ENCODE results near the gene SEMA5A.

SEMA5A gene

DNA sequence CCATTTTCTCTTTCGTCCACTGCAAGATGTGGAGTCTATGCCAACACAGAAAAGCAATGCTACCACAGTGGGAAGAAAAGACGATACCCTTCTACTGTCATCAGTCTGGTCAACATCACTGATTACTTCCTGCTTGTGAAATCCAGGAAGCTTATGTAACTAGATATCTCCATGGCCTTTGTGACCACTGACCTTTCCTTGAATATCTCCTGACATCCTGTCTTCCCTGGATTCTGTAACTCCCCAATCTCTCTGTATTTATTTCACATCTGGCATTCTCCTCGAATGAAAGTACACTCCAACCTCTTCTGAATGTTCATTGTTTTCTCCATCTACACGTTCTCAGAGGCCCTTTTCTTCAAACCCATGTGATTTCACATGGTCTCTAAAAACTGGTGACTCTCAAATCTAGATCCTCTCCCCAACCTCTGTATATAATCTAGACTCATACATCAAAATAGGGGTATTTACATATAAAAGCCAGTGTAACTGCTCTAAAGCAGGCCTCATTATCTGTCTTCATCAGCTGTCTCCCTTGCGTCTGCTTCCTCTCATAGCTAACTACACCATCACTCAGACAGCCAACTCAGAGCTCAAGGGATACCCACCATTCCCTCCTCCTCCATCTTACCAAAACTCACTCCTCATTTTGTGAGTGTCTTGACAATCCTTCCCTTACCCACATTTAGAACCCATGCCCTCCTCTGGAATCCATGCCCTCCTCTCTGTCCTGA is 156.8 kb downstream of the SEMA5A start:
- no peaks in the 10 kb centered on the region for H3K27me3 ChIP-seq (ENCODE audit: control insufficient read depth, insufficient read depth, low read length)
- H3K4me3 ChIP-seq (ENCODE audit: low read length) = no peak overlapping the region
- H3K4me1 ChIP-seq (ENCODE audit: control insufficient read depth, insufficient read depth, low read length) = no peaks in the 10 kb centered on the region
- H3K9ac ChIP-seq (ENCODE audit: low read length) = no peak overlapping the region
- H3K27ac ChIP-seq (ENCODE audit: low read depth, low read length) = no peak overlapping the region
- H3K36me3 ChIP-seq (ENCODE audit: control insufficient read depth, insufficient read depth, low read length) = no peaks in the 10 kb centered on the region

DNA sequence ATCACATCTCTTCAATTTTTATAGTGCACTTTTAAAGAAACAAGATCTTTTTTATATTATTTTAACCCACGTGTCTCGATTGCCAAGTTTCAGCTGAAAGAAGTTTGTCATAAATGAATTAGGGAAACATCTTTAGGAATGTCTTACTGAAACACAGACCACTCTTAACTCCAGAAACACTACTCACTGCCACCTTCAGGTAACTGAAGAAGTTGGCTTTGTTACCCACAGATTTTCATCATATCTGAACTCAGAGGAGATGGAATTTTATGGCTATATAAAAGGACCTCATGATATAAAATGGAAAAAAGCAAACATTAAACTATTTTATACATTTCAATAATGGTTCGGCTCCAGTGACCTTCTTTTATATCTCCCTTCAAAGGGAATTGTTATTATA is 158.0 kb downstream of the SEMA5A start:
- Histone ChIP-seq H3K27me3 (ENCODE audit: control insufficient read depth, insufficient read depth, low read length) (no peaks in the 10 kb centered on the region), H3K4me1 (ENCODE audit: control insufficient read depth, insufficient read depth, low read length) (no peaks in the 10 kb centered on the region), H3K4me3 (ENCODE audit: low read length) (no peak overlapping the region), H3K36me3 (ENCODE audit: control insufficient read depth, insufficient read depth, low read length) (no peaks in the 10 kb centered on the region), H3K27ac (ENCODE audit: low read depth, low read length) (no peak overlapping the region), H3K9ac (ENCODE audit: low read length) (no peak overlapping the region)

DNA sequence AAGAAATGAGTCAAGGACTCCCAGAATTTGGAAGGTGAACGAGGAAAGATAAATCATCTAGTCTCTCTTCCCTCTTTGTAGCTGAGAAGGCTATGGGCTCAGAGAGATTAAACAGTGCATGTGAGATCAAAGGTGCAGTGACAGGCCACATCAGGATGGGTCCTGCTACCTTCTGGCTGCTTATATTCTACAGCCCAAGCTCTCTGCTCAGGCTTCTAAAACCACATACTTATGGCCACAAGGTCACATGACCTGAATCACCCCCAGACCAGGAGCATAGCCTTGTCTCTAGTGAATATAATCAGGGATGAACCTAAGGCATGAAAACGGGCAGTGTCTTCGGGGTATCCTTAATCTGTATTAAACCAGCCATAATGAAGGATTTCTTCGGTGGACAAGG is 158.9 kb downstream of the SEMA5A start:
- Histone ChIP-seq H3K4me1 (ENCODE audit: control insufficient read depth, insufficient read depth, low read length) (no peaks in the 10 kb centered on the region), H3K36me3 (ENCODE audit: control insufficient read depth, insufficient read depth, low read length) (no peaks in the 10 kb centered on the region), H3K27me3 (ENCODE audit: control insufficient read depth, insufficient read depth, low read length) (no peaks in the 10 kb centered on the region), H3K27ac (ENCODE audit: low read depth, low read length) (no peak overlapping the region), H3K4me3 (ENCODE audit: low read length) (no peak overlapping the region), H3K9ac (ENCODE audit: low read length) (no peak overlapping the region)

DNA sequence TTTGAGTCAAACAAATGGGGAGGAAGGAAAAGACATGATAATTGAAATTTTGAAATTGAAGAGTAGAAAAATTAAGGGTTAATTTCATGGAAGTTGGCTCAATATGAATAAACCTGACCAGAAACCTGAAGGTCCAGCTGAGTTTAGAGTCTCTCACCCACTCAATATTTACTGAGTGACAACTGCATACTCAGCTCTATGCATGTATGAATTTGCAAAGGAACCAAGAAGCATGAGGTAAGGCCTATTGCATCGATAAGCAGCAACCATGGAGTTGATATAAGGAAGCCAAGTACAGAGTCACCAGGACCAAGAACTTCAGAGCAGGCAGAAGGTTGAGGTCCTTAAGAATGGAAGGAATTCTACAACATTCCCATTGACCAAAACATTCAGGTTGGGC is 163.4 kb downstream of the SEMA5A start:
- no peak overlapping the region for H3K4me3 ChIP-seq (ENCODE audit: low read length)
- no peaks in the 10 kb centered on the region for H3K27me3 ChIP-seq (ENCODE audit: control insufficient read depth, insufficient read depth, low read length)
- no peaks in the 10 kb centered on the region for H3K36me3 ChIP-seq (ENCODE audit: control insufficient read depth, insufficient read depth, low read length)
- no peak overlapping the region for H3K27ac ChIP-seq (ENCODE audit: low read depth, low read length)
- H3K9ac ChIP-seq (ENCODE audit: low read length) = no peak overlapping the region
- no peaks in the 10 kb centered on the region for H3K4me1 ChIP-seq (ENCODE audit: control insufficient read depth, insufficient read depth, low read length)

DNA sequence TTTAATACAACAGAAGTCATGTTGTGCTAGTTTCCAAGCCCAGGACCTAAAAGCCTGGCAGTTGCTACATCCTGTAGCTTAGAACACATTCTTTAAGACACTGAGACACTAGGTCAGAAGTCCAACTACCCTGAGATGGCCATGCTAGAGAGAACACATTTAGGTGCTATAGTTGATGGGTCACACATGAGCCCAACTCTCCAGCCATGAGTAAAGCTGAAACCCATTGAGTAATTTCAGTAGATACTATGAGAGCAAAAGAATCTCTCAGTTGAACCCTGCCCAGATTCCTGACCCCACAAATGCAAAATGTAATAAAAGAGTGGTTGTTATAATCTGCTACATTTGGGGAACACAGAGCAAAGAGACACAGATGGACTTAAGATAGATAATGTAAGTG is 164.4 kb downstream of the SEMA5A start:
- Histone ChIP-seq H3K27ac (ENCODE audit: low read depth, low read length) (no peak overlapping the region), H3K27me3 (ENCODE audit: control insufficient read depth, insufficient read depth, low read length) (no peaks in the 10 kb centered on the region), H3K36me3 (ENCODE audit: control insufficient read depth, insufficient read depth, low read length) (no peaks in the 10 kb centered on the region), H3K4me3 (ENCODE audit: low read length) (no peak overlapping the region), H3K9ac (ENCODE audit: low read length) (no peak overlapping the region), H3K4me1 (ENCODE audit: control insufficient read depth, insufficient read depth, low read length) (no peaks in the 10 kb centered on the region)

DNA sequence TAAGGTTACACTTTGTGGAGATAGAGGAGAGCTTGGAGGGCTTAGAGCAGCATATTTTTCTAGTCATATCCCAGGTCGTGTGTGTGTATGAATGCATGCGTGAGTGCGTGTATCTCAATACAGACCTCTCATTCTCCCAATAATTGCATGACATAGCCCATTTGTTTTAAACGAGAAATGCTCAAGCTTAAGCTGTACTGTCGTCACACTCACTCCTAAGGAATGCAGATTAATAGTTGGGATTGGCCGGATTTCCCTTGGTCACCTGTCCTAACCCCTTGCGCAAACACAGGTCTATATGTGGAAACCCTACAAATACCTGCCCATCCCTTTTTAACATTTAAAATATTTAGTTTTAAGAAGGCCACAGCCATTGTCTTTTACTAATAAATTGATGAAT is 165.8 kb downstream of the SEMA5A start:
- no peak overlapping the region for H3K27ac ChIP-seq (ENCODE audit: low read depth, low read length)
- no peaks in the 10 kb centered on the region for H3K27me3 ChIP-seq (ENCODE audit: control insufficient read depth, insufficient read depth, low read length)
- H3K4me1 ChIP-seq (ENCODE audit: control insufficient read depth, insufficient read depth, low read length) = no peaks in the 10 kb centered on the region
- no peak overlapping the region for H3K4me3 ChIP-seq (ENCODE audit: low read length)
- H3K36me3 ChIP-seq (ENCODE audit: control insufficient read depth, insufficient read depth, low read length) = no peaks in the 10 kb centered on the region
- no peak overlapping the region for H3K9ac ChIP-seq (ENCODE audit: low read length)

DNA sequence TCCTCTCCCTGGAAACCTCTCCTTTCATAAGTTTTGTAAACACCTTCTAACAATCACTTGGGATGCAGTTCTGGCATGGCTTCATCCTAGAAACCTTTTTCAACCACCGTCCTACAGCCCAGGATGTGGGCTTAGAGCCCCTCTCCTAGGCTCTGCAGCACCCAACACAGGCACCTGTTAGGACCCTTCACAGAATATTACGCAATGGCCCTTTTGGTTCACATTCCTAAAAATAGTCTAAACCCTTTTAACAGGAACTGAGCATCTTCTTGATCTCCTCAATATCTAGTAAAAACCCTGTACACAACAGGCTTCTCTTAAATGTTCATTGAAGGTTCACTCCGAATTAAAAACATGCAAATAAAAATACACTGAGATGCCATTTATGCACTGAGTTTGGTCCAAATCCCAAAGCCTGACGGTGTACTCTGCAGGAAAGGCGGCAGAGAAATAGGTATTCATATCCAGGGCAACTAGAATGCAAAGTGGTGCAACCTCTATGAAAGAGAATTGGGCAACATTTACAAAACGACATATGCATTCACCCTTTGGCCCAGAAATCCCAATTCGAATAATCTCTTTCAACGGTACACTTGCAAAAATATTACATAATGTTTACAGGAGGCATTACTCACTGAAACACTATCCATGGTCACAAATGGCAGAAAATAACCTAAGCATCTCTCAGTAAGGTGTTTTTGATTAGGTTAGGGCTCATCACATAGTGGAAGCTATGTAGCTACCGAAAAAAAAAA is 169.3 kb downstream of the SEMA5A start:
- H3K27me3 ChIP-seq (ENCODE audit: control insufficient read depth, insufficient read depth, low read length) = no peaks in the 10 kb centered on the region
- H3K27ac ChIP-seq (ENCODE audit: low read depth, low read length) = no peak overlapping the region
- H3K4me1 ChIP-seq (ENCODE audit: control insufficient read depth, insufficient read depth, low read length) = no peaks in the 10 kb centered on the region
- H3K4me3 ChIP-seq (ENCODE audit: low read length) = no peak overlapping the region
- no peaks in the 10 kb centered on the region for H3K36me3 ChIP-seq (ENCODE audit: control insufficient read depth, insufficient read depth, low read length)
- no peak overlapping the region for H3K9ac ChIP-seq (ENCODE audit: low read length)

DNA sequence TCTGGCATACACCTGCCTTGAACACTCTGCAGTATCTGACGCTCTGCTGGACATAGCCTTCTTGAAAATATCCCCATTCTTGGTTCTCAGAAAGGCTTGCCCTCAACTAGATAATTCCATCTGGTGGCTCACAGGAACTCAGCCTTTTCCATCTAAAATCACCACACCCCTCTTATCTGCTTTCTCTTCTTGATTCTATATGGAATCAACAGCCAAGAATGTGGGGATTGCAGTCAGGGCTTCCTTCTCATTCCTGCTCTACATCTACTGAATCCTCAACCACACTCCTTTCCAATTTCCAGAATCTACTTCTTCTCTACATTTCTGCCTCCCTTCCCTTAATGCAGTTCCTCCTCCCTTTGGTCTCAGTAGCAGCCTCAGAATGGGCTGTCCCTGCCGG is 170.1 kb downstream of the SEMA5A start:
- no peaks in the 10 kb centered on the region for H3K27me3 ChIP-seq (ENCODE audit: control insufficient read depth, insufficient read depth, low read length)
- no peaks in the 10 kb centered on the region for H3K36me3 ChIP-seq (ENCODE audit: control insufficient read depth, insufficient read depth, low read length)
- no peak overlapping the region for H3K27ac ChIP-seq (ENCODE audit: low read depth, low read length)
- no peaks in the 10 kb centered on the region for H3K4me1 ChIP-seq (ENCODE audit: control insufficient read depth, insufficient read depth, low read length)
- no peak overlapping the region for H3K4me3 ChIP-seq (ENCODE audit: low read length)
- H3K9ac ChIP-seq (ENCODE audit: low read length) = no peak overlapping the region

DNA sequence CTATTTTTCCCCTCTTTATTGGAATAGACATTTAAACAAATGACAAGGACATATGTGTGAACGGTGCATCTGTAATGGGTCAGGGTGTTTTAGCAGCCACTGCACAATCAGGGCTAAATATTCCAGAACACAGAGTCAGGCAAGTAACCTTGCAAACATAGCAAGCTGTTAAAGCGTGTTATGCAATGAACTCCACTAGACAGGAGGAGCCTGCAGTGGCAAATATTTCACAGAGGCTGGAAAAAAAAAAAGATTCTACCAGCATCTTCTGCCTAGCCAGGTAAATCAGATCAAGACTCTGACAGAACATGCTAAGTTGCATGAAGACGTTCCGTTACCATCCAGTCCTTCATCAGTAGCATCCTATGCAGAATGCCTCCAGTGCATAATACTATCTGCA is 171.8 kb downstream of the SEMA5A start:
- Histone ChIP-seq H3K4me3 (ENCODE audit: low read length) (no peak overlapping the region), H3K27ac (ENCODE audit: low read depth, low read length) (no peak overlapping the region), H3K36me3 (ENCODE audit: control insufficient read depth, insufficient read depth, low read length) (no peaks in the 10 kb centered on the region), H3K27me3 (ENCODE audit: control insufficient read depth, insufficient read depth, low read length) (no peaks in the 10 kb centered on the region), H3K9ac (ENCODE audit: low read length) (no peak overlapping the region), H3K4me1 (ENCODE audit: control insufficient read depth, insufficient read depth, low read length) (no peaks in the 10 kb centered on the region)

DNA sequence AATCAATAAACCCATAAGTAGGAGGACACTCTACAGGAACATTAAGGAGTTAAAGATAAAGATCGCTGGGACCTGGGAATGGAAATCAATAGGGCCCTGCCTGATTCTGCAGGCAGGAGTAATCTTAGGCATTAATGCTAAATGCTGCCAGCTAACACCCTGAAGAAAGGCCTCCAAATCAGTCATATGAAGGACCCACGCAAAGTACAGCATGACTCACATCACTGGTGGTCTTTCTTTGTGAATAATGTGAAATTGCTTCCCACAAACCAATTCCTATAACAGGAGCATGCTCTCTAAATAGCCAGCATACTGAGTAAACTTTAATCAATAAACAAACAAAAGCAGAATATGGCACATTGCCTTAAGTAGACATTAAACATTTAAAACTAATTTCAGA is 172.3 kb downstream of the SEMA5A start:
- Histone ChIP-seq H3K27me3 (ENCODE audit: control insufficient read depth, insufficient read depth, low read length) (no peaks in the 10 kb centered on the region), H3K4me1 (ENCODE audit: control insufficient read depth, insufficient read depth, low read length) (no peaks in the 10 kb centered on the region), H3K27ac (ENCODE audit: low read depth, low read length) (no peak overlapping the region), H3K4me3 (ENCODE audit: low read length) (no peak overlapping the region), H3K9ac (ENCODE audit: low read length) (no peak overlapping the region), H3K36me3 (ENCODE audit: control insufficient read depth, insufficient read depth, low read length) (no peaks in the 10 kb centered on the region)

DNA sequence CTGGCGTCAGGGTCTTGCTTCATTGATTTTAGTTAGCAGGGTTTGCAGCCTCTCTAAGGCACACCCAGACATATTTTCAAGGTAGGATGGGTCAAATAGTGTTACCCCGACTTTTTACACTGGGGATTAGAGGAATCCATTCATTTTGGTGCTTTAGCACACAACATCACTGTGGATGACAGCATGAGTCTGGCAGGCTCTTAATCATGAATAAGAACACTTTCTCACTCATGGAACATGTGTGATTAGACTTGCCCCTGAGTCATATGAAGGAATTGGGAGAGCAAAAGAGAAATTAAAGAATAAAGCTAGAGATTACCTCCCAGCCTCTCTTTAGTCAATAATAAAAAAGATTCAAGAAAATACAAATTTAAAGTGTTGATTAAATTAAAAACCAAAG is 175.6 kb downstream of the SEMA5A start:
- Histone ChIP-seq H3K9ac (ENCODE audit: low read length) (no peak overlapping the region), H3K4me1 (ENCODE audit: control insufficient read depth, insufficient read depth, low read length) (no peaks in the 10 kb centered on the region), H3K27ac (ENCODE audit: low read depth, low read length) (no peak overlapping the region), H3K27me3 (ENCODE audit: control insufficient read depth, insufficient read depth, low read length) (no peaks in the 10 kb centered on the region), H3K4me3 (ENCODE audit: low read length) (no peak overlapping the region), H3K36me3 (ENCODE audit: control insufficient read depth, insufficient read depth, low read length) (no peaks in the 10 kb centered on the region)

DNA sequence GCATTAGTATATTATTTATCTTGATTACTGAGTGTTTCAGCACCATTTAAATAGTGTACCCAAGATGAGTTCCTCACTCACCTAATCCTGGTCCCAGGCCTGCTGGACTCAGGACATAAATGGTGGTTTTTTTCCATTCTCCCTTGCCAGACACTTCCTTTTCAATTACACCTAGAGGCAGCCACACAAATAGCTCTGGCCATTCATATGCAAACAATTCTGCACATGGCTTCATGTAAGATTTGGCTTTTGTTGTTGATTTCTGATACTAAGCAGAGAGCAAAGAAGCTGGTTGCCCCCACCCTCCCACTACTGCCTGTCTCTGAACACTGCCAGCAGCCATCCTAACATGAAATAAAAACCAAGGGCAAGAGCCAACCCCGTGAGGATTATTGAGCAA is 180.4 kb downstream of the SEMA5A start:
- Histone ChIP-seq H3K27ac (ENCODE audit: low read depth, low read length) (no peak overlapping the region), H3K9ac (ENCODE audit: low read length) (no peak overlapping the region), H3K4me3 (ENCODE audit: low read length) (no peak overlapping the region), H3K27me3 (ENCODE audit: control insufficient read depth, insufficient read depth, low read length) (no peaks in the 10 kb centered on the region), H3K36me3 (ENCODE audit: control insufficient read depth, insufficient read depth, low read length) (no peaks in the 10 kb centered on the region), H3K4me1 (ENCODE audit: control insufficient read depth, insufficient read depth, low read length) (no peaks in the 10 kb centered on the region)

DNA sequence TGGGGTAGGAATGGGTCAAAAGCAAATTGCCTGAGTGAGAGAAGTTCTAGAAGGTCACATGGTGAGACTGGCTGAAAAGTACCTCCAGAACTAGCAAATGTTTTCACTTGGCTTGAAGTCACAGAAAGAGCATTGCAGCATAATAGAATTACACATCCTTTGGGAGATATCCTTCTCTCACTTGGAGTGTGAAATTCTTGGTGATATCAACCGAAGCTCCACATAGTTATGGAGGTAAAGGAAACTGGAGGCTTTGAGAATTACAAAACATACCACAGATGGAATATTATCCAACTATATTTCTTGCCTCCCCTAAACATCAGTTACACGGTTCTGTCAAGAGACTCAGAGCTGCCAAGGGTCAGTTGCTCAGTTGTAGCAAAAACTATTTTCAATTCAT is 182.4 kb downstream of the SEMA5A start:
- no peak overlapping the region for H3K27ac ChIP-seq (ENCODE audit: low read depth, low read length)

More for the DNA sequence above, 182.4 kb downstream of the SEMA5A start:
- Histone ChIP-seq H3K36me3 (ENCODE audit: control insufficient read depth, insufficient read depth, low read length) (no peaks in the 10 kb centered on the region), H3K9ac (ENCODE audit: low read length) (no peak overlapping the region), H3K4me1 (ENCODE audit: control insufficient read depth, insufficient read depth, low read length) (no peaks in the 10 kb centered on the region), H3K4me3 (ENCODE audit: low read length) (no peak overlapping the region), H3K27me3 (ENCODE audit: control insufficient read depth, insufficient read depth, low read length) (no peaks in the 10 kb centered on the region)

Data from rectal smooth muscle tissue (tissue), 1 donor.